ENCODE data around the gene HINFP. TPM values are rescaled to one million over a fixed set of nuclear protein-coding genes. Genes with fewer than 3 reads are reported as not detected.

The HINFP gene
- total RNA-seq, 1 experiment from 2014 or later: 42.4 TPM

- H3K79me1 ChIP-seq (ENCODE audit: insufficient read depth, low read depth, low read length, poor library complexity, severe bottlenecking): no peaks in the 10 kb centered on the region
- TF ChIP-seq CTCF (conservative IDR thresholded peaks at IDR 0.05): no peak
- no peak overlapping the region for H3K9ac ChIP-seq (ENCODE audit: extremely low read depth, insufficient read length, low read length)
- H3K23ac ChIP-seq (ENCODE audit: insufficient read length, low read depth, low read length): no peak overlapping the region
- H3K14ac ChIP-seq (ENCODE audit: insufficient read depth, low read length): no peak overlapping the region
- no peaks in the 10 kb centered on the region for H3K36me3 Mint-ChIP-seq (ENCODE audit: insufficient read depth in 1 of 3, low read depth in 3 of 3)
- H3K4me3 Mint-ChIP-seq: no peak overlapping the region
- no peak overlapping the region for H4K5ac ChIP-seq (ENCODE audit: insufficient read length, low read depth, low read length)
- H3K79me2 ChIP-seq (ENCODE audit: insufficient read depth, low read length): no peaks in the 10 kb centered on the region
- no peak overlapping the region for H2AFZ ChIP-seq (ENCODE audit: low read length)
- H3K27ac ChIP-seq (ENCODE audit: insufficient read length, low read depth, low read length): no peak overlapping the region
- H2BK120ac ChIP-seq (ENCODE audit: low read depth, low read length, poor library complexity, severe bottlenecking): no peak overlapping the region
- no peaks in the 10 kb centered on the region for H3K9me3 ChIP-seq (ENCODE audit: control insufficient read depth, low read depth, low read length)
- no peak overlapping the region for H2BK20ac ChIP-seq (ENCODE audit: low read depth, low read length, poor library complexity, severe bottlenecking)
- H3K4me2 ChIP-seq (ENCODE audit: insufficient read depth, insufficient read length, low read length): no peak overlapping the region
- no peak overlapping the region for H3K4ac ChIP-seq (ENCODE audit: low read depth, low read length)
- peaks cover 3% of the 10 kb centered on the region; the same call in 1 of the 2 replicates for H3K4me1 ChIP-seq (ENCODE audit: insufficient read depth, low read length)
- peaks cover 4% of the 10 kb centered on the region for H3K27me3 Mint-ChIP-seq (ENCODE audit: low read depth)
- H4K91ac ChIP-seq (ENCODE audit: insufficient read length, low read depth, low read length): no peak overlapping the region
- H2BK12ac ChIP-seq (ENCODE audit: insufficient read length, low read depth, low read length): no peak overlapping the region
- no peak overlapping the region for H3K56ac ChIP-seq (ENCODE audit: insufficient read length, low read depth, low read length)
- no peaks in the 10 kb centered on the region for H3K27me3 ChIP-seq (ENCODE audit: insufficient read depth, low read length)
- H2BK15ac ChIP-seq (ENCODE audit: low read depth, low read length): no peak overlapping the region
- no peaks in the 10 kb centered on the region for H4K20me1 ChIP-seq (ENCODE audit: control insufficient read depth, insufficient read depth, insufficient read length)
- H2AK5ac ChIP-seq (ENCODE audit: insufficient read length, low read length): no peak overlapping the region
- H3K18ac ChIP-seq (ENCODE audit: insufficient read length, low read depth, low read length): no peak overlapping the region
- no peaks in the 10 kb centered on the region for H3K9me3 Mint-ChIP-seq
- H3K23me2 ChIP-seq (ENCODE audit: insufficient read length, low read depth, low read length, poor library complexity, severe bottlenecking): no peaks in the 10 kb centered on the region
- no peak overlapping the region for H2BK5ac ChIP-seq (ENCODE audit: insufficient read length, low read length)
- no peak overlapping the region for H3K27ac Mint-ChIP-seq
- H3K4me1 Mint-ChIP-seq: peaks cover 14 to 19% of the 10 kb centered on the region in 2 experiments
- H4K8ac ChIP-seq (replicated peaks; ENCODE audit: insufficient read length, low read depth, low read length): no peak overlapping the region
- DNase-seq: no peak
- no CpG with 5 or more reads among the region's 8 CpGs for WGBS (ENCODE audit: extremely low coverage, insufficient read length, low lambda C conversion rate)
- H3T11ph ChIP-seq (ENCODE audit: low read length): no peak overlapping the region
Observed at GRCh38 chr11:119161871-119162270, 40.5 kb downstream of the HINFP start.

Data from H9 (cell line).